K562 (cell line): ENCODE data around the gene MKS1. TPM values are rescaled to one million over a fixed set of nuclear protein-coding genes. Genes with fewer than 3 reads are reported as not detected.

ENCODE experiments used
- CAMTA2 ChIP-seq: fragments of 250-450 bp; sonication (Bioruptor Pico); conservative IDR thresholded peaks from 2 replicates; pipeline ENCODE4 v1.5.1; 2022
- CBFA2T3 ChIP-seq: fragments of 450-650 bp; IDR thresholded peaks from 2 replicates; pipeline ENCODE4 v1.6.1; 2017
- EGR1 ChIP-seq: fragments of 450-650 bp; conservative IDR thresholded peaks from 2 replicates; pipeline ENCODE4 v1.6.1; 2017; ENCODE audit warnings: mild to moderate bottlenecking
- FOSL1 ChIP-seq: fragments of 200-800 bp; sonication (Bioruptor generic); conservative IDR thresholded peaks from 2 replicates; pipeline ENCODE4 v1.6.1; 2016; ENCODE audit warnings: missing genetic modification characterization, missing compliant biosample characterization
- HDAC3 ChIP-seq: fragments of 450-650 bp; IDR thresholded peaks from 2 replicates; pipeline ENCODE4 v1.6.1; 2018; ENCODE audit warnings: borderline replicate concordance, mild to moderate bottlenecking, moderate library complexity; ENCODE audit not compliant: partially characterized antibody
- HMBOX1 ChIP-seq: sonication (generic); IDR thresholded peaks from 2 replicates; pipeline ENCODE4 v1.6.1; 2016
- HMG20B ChIP-seq: fragments of 250-450 bp; sonication (Bioruptor Pico); IDR thresholded peaks from 2 replicates; pipeline ENCODE4 v1.5.0; 2021; ENCODE audit warnings: mild to moderate bottlenecking
- HOXB6 ChIP-seq: fragments of 250-450 bp; sonication (Bioruptor Pico); IDR thresholded peaks from 2 replicates; pipeline ENCODE4 v1.5.1; 2022; ENCODE audit warnings: mild to moderate bottlenecking, borderline replicate concordance
- MIER1 ChIP-seq: fragments of 450-650 bp; IDR thresholded peaks from 2 replicates; pipeline ENCODE4 v1.6.1; 2016; ENCODE audit warnings: antibody characterized with exemption, mild to moderate bottlenecking, low read depth
- NBN ChIP-seq: fragments of 450-650 bp; IDR thresholded peaks from 2 replicates; pipeline ENCODE4 v1.6.1; 2016; ENCODE audit warnings: low read depth, mild to moderate bottlenecking
- POLR2AphosphoS5 ChIP-seq: IDR thresholded peaks from 2 replicates; pipeline ENCODE4 v1.6.1; 2011; ENCODE audit warnings: mild to moderate bottlenecking, low read depth, low read length, moderate library complexity; ENCODE audit not compliant: control insufficient read depth, insufficient read depth
- RFX5 ChIP-seq: IDR thresholded peaks from 2 replicates; pipeline ENCODE4 v1.6.1; 2011; ENCODE audit warnings: low read depth, mild to moderate bottlenecking, improper control_type of control experiment, low read length
- SMARCA5 ChIP-seq: fragments of 450-650 bp; IDR thresholded peaks from 2 replicates; pipeline ENCODE4 v1.6.1; 2016
- TAF9B ChIP-seq: fragments of 450-650 bp; IDR thresholded peaks from 2 replicates; pipeline ENCODE4 v1.6.1; 2018; ENCODE audit warnings: mild to moderate bottlenecking; ENCODE audit not compliant: partially characterized antibody
- TBL1XR1 ChIP-seq, 2 experiments: IDR thresholded peaks; 2 replicates each; pipeline ENCODE4 v1.6.1; 2012; ENCODE audit warnings: improper control_type of control experiment in 2 of 2, low read length in 2 of 2, mild to moderate bottlenecking in 1 of 2
- ZBTB5 ChIP-seq: fragments of 450-650 bp; IDR thresholded peaks from 2 replicates; pipeline ENCODE4 v1.6.1; 2017; ENCODE audit warnings: antibody characterized with exemption
- ZC3H8 ChIP-seq: fragments of 450-650 bp; IDR thresholded peaks from 2 replicates; pipeline ENCODE4 v1.6.1; 2017
- ZKSCAN8 ChIP-seq: fragments of 200-800 bp; sonication (Bioruptor generic); IDR thresholded peaks from 2 replicates; pipeline ENCODE4 v1.6.1; 2016; ENCODE audit warnings: missing genetic modification characterization, missing compliant biosample characterization
- ZNF277 ChIP-seq: fragments of 250-450 bp; sonication (Bioruptor Pico); IDR thresholded peaks from 2 replicates; pipeline ENCODE4 v1.8.0; 2022; ENCODE audit warnings: inconsistent platforms, mild to moderate bottlenecking, moderate library complexity, borderline replicate concordance
- ZNF449 ChIP-seq: fragments of 250-450 bp; sonication (Bioruptor Pico); IDR thresholded peaks from 2 replicates; pipeline ENCODE4 v1.8.0; 2022; ENCODE audit warnings: moderate library complexity, mild to moderate bottlenecking, inconsistent platforms
- ZNF592 ChIP-seq: fragments of 450-650 bp; IDR thresholded peaks from 2 replicates; pipeline ENCODE4 v1.6.1; 2017; ENCODE audit warnings: antibody characterized with exemption, mild to moderate bottlenecking
- polyA plus RNA-seq, 8 experiments: library from polyadenylated mRNA; depleted of rRNA in 4 of 8; stranded (reverse) in 5 of 8; unstranded in 3 of 8; fragments of >200 nt; fragmentation: Nextera tagmentation in 2 of 8; fragmentation: Illumina TruSeq in 1 of 8; extraction: Ambion mirVana in 2 of 8; extraction: Trizol in 1 of 8; gene quantifications; 2 replicates each; pipeline versions ENCODE4 v1.2.1 to v1.2.3, GENCODE V29; 2011 to 2014; ENCODE audit warnings: inconsistent platforms in 1 of 8, missing spikeins in 1 of 8
- total RNA-seq, 7 experiments: library from RNA; depleted of rRNA in 6 of 7; stranded (reverse); fragments of >200 nt in 6 of 7; fragmentation: Illumina TruSeq in 2 of 7; extraction: Trizol in 2 of 7; gene quantifications; 2 replicates each; pipeline versions ENCODE4 v1.2.1 to v1.2.3, GENCODE V29; 2011 to 2021; ENCODE audit warnings: low replicate concordance in 1 of 7

The MKS1 gene
- total and polyA plus RNA-seq, 9 of the 15 experiments (the other 6 are each of a cell fraction or from before 2014, with no cell fraction given): 16.3 to 31.0 (median 25.9) TPM

GRCh38 chr17:58232707-58233156 lies 13.7 kb upstream of the MKS1 start (continued):
- no peak for TF ChIP-seq HOXB6 (CRISPR knock-in tag)
- TF ChIP-seq CAMTA2 (CRISPR knock-in tag): no peak
- no peak for TF ChIP-seq NBN
- TF ChIP-seq RFX5: no peak
- TF ChIP-seq POLR2AphosphoS5: no peak
- no peak for TF ChIP-seq SMARCA5
- TF ChIP-seq HMBOX1: no peak
- no peak for TF ChIP-seq HMG20B (CRISPR knock-in tag)
- TF ChIP-seq EGR1: peak; percentile 65
- peak; percentile 46 for TF ChIP-seq CBFA2T3
- TF ChIP-seq TBL1XR1 (IDR thresholded peaks at IDR 0.05; ENCODE audit: low read length in 2 of 2): no peak
- TF ChIP-seq MIER1: no peak
- peak; percentile 62 for TF ChIP-seq FOSL1 (tag)
- no peak for TF ChIP-seq ZBTB5
- no peak for TF ChIP-seq HDAC3
- TF ChIP-seq ZNF449: no peak
- no peak for TF ChIP-seq ZNF592
- no peak for TF ChIP-seq ZC3H8
- no peak for TF ChIP-seq ZNF277
- TF ChIP-seq TAF9B: no peak
- TF ChIP-seq ZKSCAN8 (CRISPR knock-in tag): no peak
